ENCODE data around the gene TUBA1C. TPM values are rescaled to one million over a fixed set of nuclear protein-coding genes. Genes with fewer than 3 reads are reported as not detected.

TUBA1C gene
- total and polyA plus RNA-seq, 9 of the 15 experiments (the other 6 are each of a cell fraction or from before 2014, with no cell fraction given): 755 to 3,012 (median 914) TPM

GRCh38 chr12:49322367-49322707 is 57.5 kb downstream of the TUBA1C start (continued):
- TF ChIP-seq ZNF384 (IDR thresholded peaks at IDR 0.05; ENCODE audit: low read depth, low read length): no peak
- no peak for TF ChIP-seq ZKSCAN8 (CRISPR knock-in tag; IDR thresholded peaks at IDR 0.05)
- TF ChIP-seq ZNF146 (CRISPR knock-in tag; IDR thresholded peaks at IDR 0.05; ENCODE audit: unreplicated experiment): no peak
- TF ChIP-seq KLF10 (CRISPR knock-in tag; IDR thresholded peaks at IDR 0.05): no peak
- TF ChIP-seq, protein P1, sequence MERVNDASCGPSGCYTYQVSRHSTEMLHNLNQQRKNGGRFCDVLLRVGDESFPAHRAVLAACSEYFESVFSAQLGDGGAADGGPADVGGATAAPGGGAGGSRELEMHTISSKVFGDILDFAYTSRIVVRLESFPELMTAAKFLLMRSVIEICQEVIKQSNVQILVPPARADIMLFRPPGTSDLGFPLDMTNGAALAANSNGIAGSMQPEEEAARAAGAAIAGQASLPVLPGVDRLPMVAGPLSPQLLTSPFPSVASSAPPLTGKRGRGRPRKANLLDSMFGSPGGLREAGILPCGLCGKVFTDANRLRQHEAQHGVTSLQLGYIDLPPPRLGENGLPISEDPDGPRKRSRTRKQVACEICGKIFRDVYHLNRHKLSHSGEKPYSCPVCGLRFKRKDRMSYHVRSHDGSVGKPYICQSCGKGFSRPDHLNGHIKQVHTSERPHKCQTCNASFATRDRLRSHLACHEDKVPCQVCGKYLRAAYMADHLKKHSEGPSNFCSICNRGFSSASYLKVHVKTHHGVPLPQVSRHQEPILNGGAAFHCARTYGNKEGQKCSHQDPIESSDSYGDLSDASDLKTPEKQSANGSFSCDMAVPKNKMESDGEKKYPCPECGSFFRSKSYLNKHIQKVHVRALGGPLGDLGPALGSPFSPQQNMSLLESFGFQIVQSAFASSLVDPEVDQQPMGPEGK (CRISPR knock-in tag; IDR thresholded peaks at IDR 0.05; ENCODE audit: borderline replicate concordance): no peak
- TF ChIP-seq CLOCK (CRISPR knock-in tag; IDR thresholded peaks at IDR 0.05; ENCODE audit: borderline replicate concordance): no peak
- no peak for TF ChIP-seq PHB2 (IDR thresholded peaks at IDR 0.05; ENCODE audit: low read depth)
- no peak for TF ChIP-seq TAL1 (IDR thresholded peaks at IDR 0.05)
- TF ChIP-seq ZNF282 (CRISPR knock-in tag; IDR thresholded peaks at IDR 0.05): no peak
- no peak for TF ChIP-seq PHTF2 (CRISPR knock-in tag; IDR thresholded peaks at IDR 0.05)
- TF ChIP-seq CEBPG (CRISPR knock-in tag; IDR thresholded peaks at IDR 0.05): no peak
- no peak for TF ChIP-seq CEBPG (tag; conservative IDR thresholded peaks at IDR 0.05 in 1 of 2, IDR thresholded peaks at IDR 0.05 in 1 of 2)
- 0 out of 2 replicates have a peak, but pooled peaks have one; percentile 74 for TF ChIP-seq THRAP3 (IDR thresholded peaks at IDR 0.05; ENCODE audit: borderline replicate concordance)
- no peak for TF ChIP-seq CREB1 (IDR thresholded peaks at IDR 0.05)
- TF ChIP-seq CREB1 (CRISPR knock-in tag; IDR thresholded peaks at IDR 0.05): no peak
- no peak for TF ChIP-seq NONO (IDR thresholded peaks at IDR 0.05; ENCODE audit: low read depth in 2 of 2, low read length in 1 of 2)
- TF ChIP-seq GTF3C2 (IDR thresholded peaks at IDR 0.05; ENCODE audit: borderline replicate concordance, extremely low read depth, insufficient read length): no peak
- no peak for TF ChIP-seq LCOR (CRISPR knock-in tag; IDR thresholded peaks at IDR 0.05)
- no peak for TF ChIP-seq POU5F1 (IDR thresholded peaks at IDR 0.05; ENCODE audit: borderline replicate concordance, low read depth, low read length, partially characterized antibody)
- TF ChIP-seq ARID2 (IDR thresholded peaks at IDR 0.05): no peak
- TF ChIP-seq ZNF217 (CRISPR knock-in tag; IDR thresholded peaks at IDR 0.05): no peak
- TF ChIP-seq ZNF134 (CRISPR knock-in tag; conservative IDR thresholded peaks at IDR 0.05): no peak
- no peak for TF ChIP-seq FOXJ2 (tag; IDR thresholded peaks at IDR 0.05)
- TF ChIP-seq ZC3H4 (CRISPR knock-in tag; IDR thresholded peaks at IDR 0.05; ENCODE audit: borderline replicate concordance): no peak; the same call in 1 of the 2 replicates

All from K562 (cell line).